Karpas-422 (cell line): ENCODE measurements around the gene SCGB1A1. TPM values are rescaled to one million over a fixed set of nuclear protein-coding genes. Genes with fewer than 3 reads are reported as not detected.

Source experiments
- DNase-seq: peaks from one replicate; pipeline ENCODE4 v3.0.0-alpha.2; 2015
- H2AFZ ChIP-seq: fragments of 200-600 bp; sonication (generic); 2 replicates; pipeline ENCODE4 v1.6.1; 2014; ENCODE audit warnings: antibody characterized with exemption, low read length, mixed read lengths
- H3K27ac ChIP-seq: fragments of 200-600 bp; sonication (generic); 2 replicates; pipeline ENCODE4 v1.5.1; 2014; ENCODE audit warnings: mild to moderate bottlenecking, low read length, moderate library complexity
- H3K27me3 ChIP-seq: fragments of 200-600 bp; sonication (generic); 2 replicates; pipeline ENCODE4 v1.6.1; 2014; ENCODE audit warnings: low read length, mixed read lengths
- H3K36me3 ChIP-seq: fragments of 200-600 bp; sonication (generic); 2 replicates; pipeline ENCODE4 v1.6.1; 2014; ENCODE audit warnings: low read length, mixed read lengths; ENCODE audit not compliant: insufficient read depth
- H3K4me1 ChIP-seq: fragments of 200-600 bp; sonication (generic); 2 replicates; pipeline ENCODE4 v1.6.1; 2014; ENCODE audit warnings: mild to moderate bottlenecking, low read length, mixed read lengths
- H3K4me2 ChIP-seq: fragments of 200-600 bp; sonication (generic); 2 replicates; pipeline ENCODE4 v1.6.1; 2014; ENCODE audit warnings: low read length, low read depth, mild to moderate bottlenecking; ENCODE audit not compliant: poor library complexity, severe bottlenecking
- H3K4me3 ChIP-seq: fragments of 200-600 bp; sonication (generic); 2 replicates; pipeline ENCODE4 v1.5.1; 2014; ENCODE audit warnings: mild to moderate bottlenecking, antibody characterized with exemption, low read length, mixed read lengths
- H3K79me2 ChIP-seq: fragments of 200-600 bp; sonication (generic); 2 replicates; pipeline ENCODE4 v1.6.1; 2014; ENCODE audit warnings: mild to moderate bottlenecking, low read length, mixed read lengths
- H3K9ac ChIP-seq: fragments of 200-600 bp; sonication (generic); 2 replicates; pipeline ENCODE4 v1.6.0; 2014; ENCODE audit warnings: low read length
- H3K9me2 ChIP-seq: fragments of 200-600 bp; sonication (generic), shearing (Covaris generic); replicated peaks from 2 replicates; pipeline ENCODE4 v1.6.0; 2014; ENCODE audit warnings: mild to moderate bottlenecking, low read length, moderate library complexity; ENCODE audit not compliant: insufficient read depth
- H3K9me3 ChIP-seq: fragments of 300-700, 200-600 bp; sonication (generic); 2 replicates; pipeline ENCODE4 v1.6.1; 2014; ENCODE audit warnings: low read length, mixed read lengths
- H4K20me1 ChIP-seq: fragments of 200-600 bp; sonication (generic); 2 replicates; pipeline ENCODE4 v1.6.1; 2014; ENCODE audit warnings: mild to moderate bottlenecking, antibody characterized with exemption, low read length, low read depth; ENCODE audit not compliant: insufficient read depth
- total RNA-seq: library from RNA; depleted of rRNA; stranded (reverse); fragments of >200 nt; shearing (Covaris generic); gene quantifications from 2 replicates; pipeline ENCODE4 v1.2.3, GENCODE V29; 2014; ENCODE audit warnings: low replicate concordance

The SCGB1A1 gene
- total RNA-seq, 1 experiment from 2014 or later = not detected

GRCh38 chr11:62406034-62406433, 12.8 kb upstream of the SCGB1A1 start:
- H3K9me3 ChIP-seq = no peaks in the 10 kb centered on the region
- H3K9ac ChIP-seq = no peak overlapping the region
- H3K4me2 ChIP-seq = no peak overlapping the region
- H2AFZ ChIP-seq = no peak overlapping the region
- no peak for DNase-seq
- no peak overlapping the region for H3K27ac ChIP-seq
- H3K79me2 ChIP-seq = no peaks in the 10 kb centered on the region
- H4K20me1 ChIP-seq = no peaks in the 10 kb centered on the region
- no peak overlapping the region for H3K4me3 ChIP-seq
- H3K9me2 ChIP-seq = no peaks in the 10 kb centered on the region
- no peaks in the 10 kb centered on the region for H3K4me1 ChIP-seq
- no peaks in the 10 kb centered on the region for H3K27me3 ChIP-seq
- H3K36me3 ChIP-seq = no peaks in the 10 kb centered on the region

GRCh38 chr11:62409831-62410230, 9.0 kb upstream of the SCGB1A1 start:
- no peaks in the 10 kb centered on the region for H3K79me2 ChIP-seq
- no peaks in the 10 kb centered on the region for H3K27me3 ChIP-seq
- no peak overlapping the region for H2AFZ ChIP-seq
- H3K4me2 ChIP-seq = no peak overlapping the region
- H3K9me2 ChIP-seq = no peaks in the 10 kb centered on the region
- no peaks in the 10 kb centered on the region for H3K9me3 ChIP-seq
- no peak overlapping the region for H3K4me3 ChIP-seq
- no peak overlapping the region for H3K9ac ChIP-seq
- no peak overlapping the region for H3K27ac ChIP-seq
- H3K4me1 ChIP-seq = no peaks in the 10 kb centered on the region
- no peaks in the 10 kb centered on the region for H4K20me1 ChIP-seq
- no peaks in the 10 kb centered on the region for H3K36me3 ChIP-seq
- no peak for DNase-seq

- H3K4me3 ChIP-seq = no peak overlapping the region
- H3K9me3 ChIP-seq = no peaks in the 10 kb centered on the region
- H3K79me2 ChIP-seq = no peaks in the 10 kb centered on the region
- no peaks in the 10 kb centered on the region for H4K20me1 ChIP-seq
- no peak overlapping the region for H3K9ac ChIP-seq
- H3K4me1 ChIP-seq = no peaks in the 10 kb centered on the region
- H3K27ac ChIP-seq = no peak overlapping the region
- H3K36me3 ChIP-seq = no peaks in the 10 kb centered on the region
- H3K9me2 ChIP-seq = no peaks in the 10 kb centered on the region
- no peak overlapping the region for H3K4me2 ChIP-seq
- no peak overlapping the region for H2AFZ ChIP-seq
- no peaks in the 10 kb centered on the region for H3K27me3 ChIP-seq
- no peak for DNase-seq
Measured at GRCh38 chr11:62410972-62411371, 7.9 kb upstream of the SCGB1A1 start.

- no peak overlapping the region for H2AFZ ChIP-seq
- H3K9me2 ChIP-seq = no peaks in the 10 kb centered on the region
- no peak overlapping the region for H3K9ac ChIP-seq
- H3K36me3 ChIP-seq = no peaks in the 10 kb centered on the region
- no peaks in the 10 kb centered on the region for H3K79me2 ChIP-seq
- H4K20me1 ChIP-seq = no peaks in the 10 kb centered on the region
- DNase-seq = no peak
- no peaks in the 10 kb centered on the region for H3K9me3 ChIP-seq
- H3K27ac ChIP-seq = no peak overlapping the region
- H3K4me2 ChIP-seq = no peak overlapping the region
- H3K4me3 ChIP-seq = no peak overlapping the region
- H3K27me3 ChIP-seq = no peaks in the 10 kb centered on the region
- no peaks in the 10 kb centered on the region for H3K4me1 ChIP-seq
Measured at GRCh38 chr11:62411524-62411923, 7.3 kb upstream of the SCGB1A1 start.

- H3K4me1 ChIP-seq = no peaks in the 10 kb centered on the region
- H3K36me3 ChIP-seq = no peaks in the 10 kb centered on the region
- H4K20me1 ChIP-seq = no peaks in the 10 kb centered on the region
- no peak for DNase-seq
- H3K27ac ChIP-seq = no peak overlapping the region
- H3K9ac ChIP-seq = no peak overlapping the region
- H3K27me3 ChIP-seq = no peaks in the 10 kb centered on the region
- H3K4me3 ChIP-seq = no peak overlapping the region
- no peak overlapping the region for H3K4me2 ChIP-seq
- H2AFZ ChIP-seq = no peak overlapping the region
- no peaks in the 10 kb centered on the region for H3K79me2 ChIP-seq
- no peaks in the 10 kb centered on the region for H3K9me2 ChIP-seq
- H3K9me3 ChIP-seq = no peaks in the 10 kb centered on the region
Measured at GRCh38 chr11:62413060-62413696, 5.7 kb upstream of the SCGB1A1 start.

- no peak overlapping the region for H3K4me3 ChIP-seq
- H3K36me3 ChIP-seq = no peaks in the 10 kb centered on the region
- no peak overlapping the region for H3K27ac ChIP-seq
- H3K9ac ChIP-seq = no peak overlapping the region
- no peaks in the 10 kb centered on the region for H3K4me1 ChIP-seq
- DNase-seq = no peak
- no peaks in the 10 kb centered on the region for H3K9me2 ChIP-seq
- H3K9me3 ChIP-seq = no peaks in the 10 kb centered on the region
- no peaks in the 10 kb centered on the region for H4K20me1 ChIP-seq
- H3K79me2 ChIP-seq = no peaks in the 10 kb centered on the region
- H3K27me3 ChIP-seq = no peaks in the 10 kb centered on the region
- H3K4me2 ChIP-seq = no peak overlapping the region
- H2AFZ ChIP-seq = no peak overlapping the region
Measured at GRCh38 chr11:62416596-62416995, 2.2 kb upstream of the SCGB1A1 start.

- H3K9me3 ChIP-seq = no peaks in the 10 kb centered on the region
- no peak for DNase-seq
- no peaks in the 10 kb centered on the region for H3K79me2 ChIP-seq
- no peak overlapping the region for H2AFZ ChIP-seq
- no peak overlapping the region for H3K4me3 ChIP-seq
- no peaks in the 10 kb centered on the region for H4K20me1 ChIP-seq
- no peaks in the 10 kb centered on the region for H3K4me1 ChIP-seq
- no peaks in the 10 kb centered on the region for H3K9me2 ChIP-seq
- no peaks in the 10 kb centered on the region for H3K27me3 ChIP-seq
- no peak overlapping the region for H3K27ac ChIP-seq
- H3K9ac ChIP-seq = no peak overlapping the region
- no peaks in the 10 kb centered on the region for H3K36me3 ChIP-seq
- H3K4me2 ChIP-seq = no peak overlapping the region
Measured at GRCh38 chr11:62418136-62418535, 697 bp upstream of the SCGB1A1 start.

GRCh38 chr11:62419314-62419929, 589 bp downstream of the SCGB1A1 start:
- H3K4me1 ChIP-seq = no peaks in the 10 kb centered on the region
- no peaks in the 10 kb centered on the region for H3K9me2 ChIP-seq
- H3K4me2 ChIP-seq = no peak overlapping the region
- no peak overlapping the region for H3K4me3 ChIP-seq
- no peak overlapping the region for H3K9ac ChIP-seq
- H3K36me3 ChIP-seq = no peaks in the 10 kb centered on the region
- no peak for DNase-seq
- H3K27ac ChIP-seq = no peak overlapping the region
- H4K20me1 ChIP-seq = no peaks in the 10 kb centered on the region
- no peaks in the 10 kb centered on the region for H3K27me3 ChIP-seq
- H3K79me2 ChIP-seq = no peaks in the 10 kb centered on the region
- H2AFZ ChIP-seq = no peak overlapping the region
- no peaks in the 10 kb centered on the region for H3K9me3 ChIP-seq
